Mesodermal cell (in vitro differentiated cells): Measurements from ENCODE around the gene LIPE. TPM values are rescaled to one million over a fixed set of nuclear protein-coding genes. Genes with fewer than 3 reads are reported as not detected.

Experiments
- H3K27ac ChIP-seq: 2 replicates; pipeline ENCODE4 v1.7.0; 2013; ENCODE audit warnings: mild to moderate bottlenecking, low read depth, low read length, moderate library complexity; ENCODE audit not compliant: severe bottlenecking
- H3K36me3 ChIP-seq: 2 replicates; pipeline ENCODE4 v1.7.1; 2013; ENCODE audit warnings: mild to moderate bottlenecking, low read length, moderate library complexity; ENCODE audit not compliant: control insufficient read depth, insufficient read depth
- H3K4me1 ChIP-seq: one replicate; pipeline ENCODE4 v1.7.1; 2013; ENCODE audit warnings: mild to moderate bottlenecking, low read length; ENCODE audit not compliant: insufficient read depth, control insufficient read depth, poor library complexity, severe bottlenecking
- H3K4me3 ChIP-seq: 2 replicates; pipeline ENCODE4 v1.7.0; 2013; ENCODE audit warnings: low read length, control low read depth, mild to moderate bottlenecking; ENCODE audit not compliant: insufficient read depth, poor library complexity, severe bottlenecking; ENCODE audit errors: extremely low read depth
- H3K9me3 ChIP-seq: 2 replicates; pipeline ENCODE4 v1.7.1; 2013; ENCODE audit warnings: mild to moderate bottlenecking, low read length, moderate library complexity; ENCODE audit not compliant: control insufficient read depth
- WGBS, 2 experiments: methylation state at CpG; one replicate each; pipeline ENCODE4 v1.1.5; 2013; ENCODE audit warnings: missing lambda C conversion rate in 2 of 2; ENCODE audit not compliant: insufficient coverage in 2 of 2; 5-methylcytosine and 5-hydroxymethylcytosine counted together
- polyA plus RNA-seq, 2 experiments: library from polyadenylated mRNA; stranded (reverse); fragments of 50-300 nt; gene quantifications; one replicate each; pipeline ENCODE4 v1.2.3, GENCODE V29; 2013

Gene LIPE, protein sequence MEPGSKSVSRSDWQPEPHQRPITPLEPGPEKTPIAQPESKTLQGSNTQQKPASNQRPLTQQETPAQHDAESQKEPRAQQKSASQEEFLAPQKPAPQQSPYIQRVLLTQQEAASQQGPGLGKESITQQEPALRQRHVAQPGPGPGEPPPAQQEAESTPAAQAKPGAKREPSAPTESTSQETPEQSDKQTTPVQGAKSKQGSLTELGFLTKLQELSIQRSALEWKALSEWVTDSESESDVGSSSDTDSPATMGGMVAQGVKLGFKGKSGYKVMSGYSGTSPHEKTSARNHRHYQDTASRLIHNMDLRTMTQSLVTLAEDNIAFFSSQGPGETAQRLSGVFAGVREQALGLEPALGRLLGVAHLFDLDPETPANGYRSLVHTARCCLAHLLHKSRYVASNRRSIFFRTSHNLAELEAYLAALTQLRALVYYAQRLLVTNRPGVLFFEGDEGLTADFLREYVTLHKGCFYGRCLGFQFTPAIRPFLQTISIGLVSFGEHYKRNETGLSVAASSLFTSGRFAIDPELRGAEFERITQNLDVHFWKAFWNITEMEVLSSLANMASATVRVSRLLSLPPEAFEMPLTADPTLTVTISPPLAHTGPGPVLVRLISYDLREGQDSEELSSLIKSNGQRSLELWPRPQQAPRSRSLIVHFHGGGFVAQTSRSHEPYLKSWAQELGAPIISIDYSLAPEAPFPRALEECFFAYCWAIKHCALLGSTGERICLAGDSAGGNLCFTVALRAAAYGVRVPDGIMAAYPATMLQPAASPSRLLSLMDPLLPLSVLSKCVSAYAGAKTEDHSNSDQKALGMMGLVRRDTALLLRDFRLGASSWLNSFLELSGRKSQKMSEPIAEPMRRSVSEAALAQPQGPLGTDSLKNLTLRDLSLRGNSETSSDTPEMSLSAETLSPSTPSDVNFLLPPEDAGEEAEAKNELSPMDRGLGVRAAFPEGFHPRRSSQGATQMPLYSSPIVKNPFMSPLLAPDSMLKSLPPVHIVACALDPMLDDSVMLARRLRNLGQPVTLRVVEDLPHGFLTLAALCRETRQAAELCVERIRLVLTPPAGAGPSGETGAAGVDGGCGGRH
- 5.0 TPM for polyA plus RNA-seq (2013, experiment 1 of 2)
- polyA plus RNA-seq (2013, experiment 2 of 2): 3.7 TPM

DNA sequence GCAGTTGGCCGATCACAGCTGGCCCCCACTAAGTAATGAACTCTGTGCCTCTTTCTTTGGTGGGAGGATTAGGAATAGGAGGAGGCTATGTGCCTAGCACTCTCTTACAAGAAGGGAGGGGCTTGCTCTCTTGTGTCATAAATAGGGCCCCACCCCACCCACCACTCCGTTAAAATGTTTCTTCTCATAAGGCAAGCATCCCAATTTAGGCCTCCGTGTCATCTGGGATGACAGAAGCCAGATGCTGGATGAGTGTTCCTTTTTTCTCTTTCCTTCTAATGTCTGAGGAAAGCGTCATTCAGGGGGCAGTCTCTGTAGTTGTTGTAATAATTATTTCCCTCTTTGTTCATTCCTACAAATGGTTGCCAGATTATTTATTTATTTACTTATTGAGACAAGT is at the start of gene LIPE:
Gene LIPE, minus strand, starts transcription at position 76 of the 400 bp plus-strand sequence. CDS start 239 bp downstream, outside the sequence.
- 80% methylated on average over 1 of the region's 4 CpGs; no CpG with 5 or more reads in 1 of the 2 experiments for WGBS, 2 experiments
- peaks cover 2% of the 10 kb centered on the region for H3K4me1 ChIP-seq
- H3K36me3 ChIP-seq: no peaks in the 10 kb centered on the region
- H3K4me3 ChIP-seq: no peak within 1 kb of the TSS
- no peak within 1 kb of the TSS for H3K27ac ChIP-seq
- no peaks in the 10 kb centered on the region for H3K9me3 ChIP-seq

DNA sequence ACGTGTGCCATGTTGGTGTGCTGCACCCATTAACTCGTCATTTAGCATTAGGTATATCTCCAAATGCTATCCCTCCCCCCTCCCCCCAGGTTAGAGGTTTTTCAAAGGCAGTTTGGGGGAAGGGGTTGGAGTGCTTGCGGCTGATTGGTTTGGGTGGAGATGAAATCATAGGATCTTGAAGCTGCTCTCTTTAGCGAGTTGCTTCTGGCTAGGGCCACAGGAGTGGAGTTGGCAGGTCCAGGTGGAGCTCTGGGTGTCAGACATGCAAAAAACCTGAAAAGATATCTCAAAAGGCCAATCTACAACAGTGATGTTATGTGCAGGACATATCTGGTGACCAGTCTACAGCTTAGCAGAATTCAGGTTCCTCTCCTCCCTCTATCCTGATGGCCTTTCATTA is 48.2 kb upstream of the LIPE start:
- WGBS, 2 experiments: 10% methylated on average over 1 of the region's 4 CpGs; no CpG with 5 or more reads in 1 of the 2 experiments
- Histone ChIP-seq H3K27ac (no peak overlapping the region), H3K9me3 (no peaks in the 10 kb centered on the region), H3K36me3 (no peaks in the 10 kb centered on the region), H3K4me3 (no peak overlapping the region), H3K4me1 (peaks cover 12% of the 10 kb centered on the region)

DNA sequence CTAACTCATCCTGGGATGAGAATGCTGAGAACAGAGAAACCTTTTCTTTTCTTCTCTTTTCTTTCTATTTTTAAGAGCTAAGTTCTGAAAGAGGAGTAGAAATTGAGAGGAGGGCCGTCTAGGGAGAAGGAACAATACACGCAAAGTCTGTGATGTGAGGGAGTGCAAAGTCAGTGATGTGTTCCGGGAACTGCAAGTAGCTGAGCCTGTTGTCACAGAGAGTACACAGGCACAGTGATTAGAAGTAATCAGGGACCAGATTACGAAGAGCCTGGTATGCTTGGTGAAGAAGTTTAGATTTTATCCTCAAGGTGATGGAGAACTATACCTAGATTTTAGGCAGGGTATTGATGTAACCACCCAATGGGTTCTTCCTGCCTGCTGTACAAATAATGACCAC is 47.6 kb upstream of the LIPE start:
- H3K36me3 ChIP-seq: no peaks in the 10 kb centered on the region
- H3K27ac ChIP-seq: no peak overlapping the region
- WGBS, 2 experiments: 52 to 61% methylated on average over 4 of the region's 4 CpGs
- H3K4me1 ChIP-seq: peaks cover 10% of the 10 kb centered on the region
- no peaks in the 10 kb centered on the region for H3K9me3 ChIP-seq
- H3K4me3 ChIP-seq: no peak overlapping the region

DNA sequence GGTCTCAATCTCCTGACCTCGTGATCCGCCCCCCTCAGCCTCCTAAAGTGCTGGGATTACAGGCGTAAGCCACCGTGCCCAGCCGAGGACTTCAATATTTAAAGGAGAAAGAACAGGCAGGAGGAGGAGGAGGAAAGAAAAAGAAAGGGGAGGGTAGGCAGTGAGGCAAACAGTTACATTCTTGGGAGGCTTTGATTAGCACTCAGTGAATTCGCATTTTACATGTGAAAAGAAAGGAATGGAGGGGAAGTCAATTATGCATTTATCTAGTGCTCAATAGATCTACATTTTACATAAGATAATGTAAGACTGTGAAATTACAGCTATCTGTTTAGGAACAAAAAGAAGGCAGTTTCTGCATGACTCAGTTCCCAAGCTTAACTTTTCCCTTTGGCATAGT is 46.5 kb upstream of the LIPE start:
- Histone ChIP-seq H3K4me1 (peaks cover 9% of the 10 kb centered on the region), H3K4me3 (no peak overlapping the region), H3K27ac (no peak overlapping the region), H3K9me3 (no peaks in the 10 kb centered on the region), H3K36me3 (no peaks in the 10 kb centered on the region)
- WGBS, 2 experiments: 27 to 30% methylated on average over 2 to 5 of the region's 6 CpGs

DNA sequence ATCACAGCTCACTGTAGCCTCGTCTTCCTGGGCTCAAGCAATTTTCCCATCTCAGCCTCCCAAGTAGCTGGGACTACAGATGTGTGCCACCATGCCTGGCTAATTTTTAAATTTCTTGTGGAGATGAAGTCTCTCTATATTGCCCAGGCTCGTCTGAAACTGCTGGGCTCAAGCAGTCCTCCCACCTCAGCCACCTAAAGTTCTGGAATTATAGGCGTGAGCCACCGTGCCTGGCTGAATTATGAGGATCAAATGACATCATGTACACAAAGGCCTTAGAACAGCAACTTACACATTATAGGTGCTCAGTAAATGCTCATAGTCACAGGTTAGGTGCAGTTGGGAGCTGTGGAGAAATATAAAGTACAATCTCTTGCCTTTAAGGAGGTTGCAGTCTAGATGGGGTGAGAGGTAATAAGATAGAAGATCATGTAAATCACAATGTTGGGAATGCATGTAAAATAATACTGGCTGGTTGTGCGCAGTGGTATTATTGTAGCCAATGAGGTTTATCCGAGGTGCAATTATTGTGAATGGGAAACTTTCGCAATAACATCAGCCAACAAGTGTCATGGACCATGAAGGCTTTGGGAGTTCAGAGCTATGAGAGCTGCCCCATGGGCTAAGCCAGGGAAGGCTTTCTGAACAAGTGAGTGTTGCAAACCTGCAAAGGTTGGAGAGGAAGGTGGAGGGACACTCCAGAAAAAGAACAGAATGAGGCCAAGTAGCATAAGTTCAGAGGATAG is 45.4 kb upstream of the LIPE start:
- H3K36me3 ChIP-seq: no peaks in the 10 kb centered on the region
- no peaks in the 10 kb centered on the region for H3K9me3 ChIP-seq
- H3K4me3 ChIP-seq: no peak overlapping the region
- 96 to 100% methylated on average over 3 to 5 of the region's 7 CpGs for WGBS, 2 experiments
- no peak overlapping the region for H3K27ac ChIP-seq
- peaks cover 10% of the 10 kb centered on the region for H3K4me1 ChIP-seq

DNA sequence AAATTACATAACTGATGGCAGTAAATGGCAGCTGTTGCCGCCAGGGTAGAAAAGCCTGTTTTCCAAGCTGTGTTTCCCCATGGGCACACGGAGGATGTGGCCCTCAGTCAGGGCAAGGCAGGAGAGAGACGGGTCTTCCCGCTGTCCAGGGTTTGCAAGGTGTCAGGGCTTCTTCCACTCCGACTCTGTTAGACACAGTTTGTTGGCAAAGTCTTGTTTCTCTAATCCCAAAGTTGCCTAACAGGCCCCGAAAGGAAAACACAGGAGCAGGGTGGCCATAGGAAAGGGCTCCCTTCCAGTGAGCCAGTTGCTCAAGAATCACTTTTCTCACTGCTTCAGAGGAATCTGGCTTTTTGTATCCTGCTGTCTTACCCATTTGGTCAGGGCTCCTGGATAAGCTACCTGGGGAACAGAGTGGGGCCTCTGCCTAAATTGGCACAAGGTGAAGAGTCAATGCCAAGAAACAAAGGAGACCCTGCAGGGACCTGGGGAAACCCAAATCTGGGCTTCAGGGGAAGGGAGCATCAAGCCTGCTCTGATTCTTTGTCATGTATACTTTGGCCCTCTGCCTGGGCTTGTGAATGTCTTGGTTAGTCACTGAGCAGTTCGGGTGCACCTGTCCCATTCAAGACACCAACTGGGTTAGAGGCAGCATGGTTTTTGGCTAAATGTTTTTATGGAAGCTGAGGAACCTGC is 44.5 kb upstream of the LIPE start:
- no peak overlapping the region for H3K27ac ChIP-seq
- WGBS, 2 experiments: 81 to 87% methylated on average over 6 to 7 of the region's 7 CpGs
- peaks cover 19% of the 10 kb centered on the region for H3K4me1 ChIP-seq
- H3K36me3 ChIP-seq: no peaks in the 10 kb centered on the region
- no peak overlapping the region for H3K4me3 ChIP-seq
- no peaks in the 10 kb centered on the region for H3K9me3 ChIP-seq

DNA sequence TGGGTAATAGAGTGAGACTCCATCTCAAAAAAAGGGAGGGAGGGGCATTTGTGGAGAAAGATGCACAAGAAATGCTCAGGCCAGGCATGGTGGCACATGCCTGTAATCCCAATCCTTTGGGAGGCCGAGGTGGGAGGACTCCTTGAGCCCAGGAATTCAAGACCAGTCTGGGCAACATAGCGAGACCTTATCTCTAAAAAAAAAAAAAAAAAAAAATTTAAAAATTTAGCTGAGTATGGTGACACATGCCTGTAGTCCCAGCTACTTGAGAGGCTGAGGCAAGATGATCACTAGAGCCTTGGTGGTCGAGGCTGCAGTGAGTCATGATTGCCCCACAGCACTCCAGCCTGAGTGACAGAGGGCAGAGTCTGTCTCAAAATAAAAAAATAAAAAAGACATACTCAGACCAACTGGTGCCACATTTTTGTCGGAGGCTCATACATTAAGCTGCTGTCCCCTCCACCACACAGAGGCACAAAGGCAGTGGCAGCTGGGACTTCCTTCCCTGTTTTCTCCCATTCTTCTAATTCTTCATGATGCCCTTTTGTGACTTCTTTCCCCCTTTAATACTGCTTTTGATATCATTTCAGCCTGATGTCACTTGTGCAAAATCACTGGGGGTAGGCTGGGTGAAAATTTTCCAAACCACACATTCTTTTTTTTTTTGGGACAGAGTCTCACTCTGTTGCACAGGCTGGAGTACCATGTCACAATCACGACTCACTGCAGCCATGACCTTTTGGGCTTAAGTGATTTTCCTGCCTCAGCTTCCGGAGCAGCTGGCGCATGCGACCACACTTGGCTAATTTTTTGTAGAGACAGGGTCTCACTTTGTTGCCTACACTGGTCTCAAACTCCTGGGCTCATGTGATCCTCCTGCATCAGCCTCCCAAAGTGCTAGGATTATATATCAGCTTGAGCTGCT is 42.4 kb upstream of the LIPE start:
- Histone ChIP-seq H3K36me3 (no peaks in the 10 kb centered on the region), H3K4me3 (no peak overlapping the region), H3K4me1 (peaks cover 30% of the 10 kb centered on the region), H3K9me3 (no peaks in the 10 kb centered on the region), H3K27ac (peak overlapping the region; percentile 88)
- WGBS, 2 experiments: 87 to 91% methylated on average over 6 to 7 of the region's 8 CpGs

DNA sequence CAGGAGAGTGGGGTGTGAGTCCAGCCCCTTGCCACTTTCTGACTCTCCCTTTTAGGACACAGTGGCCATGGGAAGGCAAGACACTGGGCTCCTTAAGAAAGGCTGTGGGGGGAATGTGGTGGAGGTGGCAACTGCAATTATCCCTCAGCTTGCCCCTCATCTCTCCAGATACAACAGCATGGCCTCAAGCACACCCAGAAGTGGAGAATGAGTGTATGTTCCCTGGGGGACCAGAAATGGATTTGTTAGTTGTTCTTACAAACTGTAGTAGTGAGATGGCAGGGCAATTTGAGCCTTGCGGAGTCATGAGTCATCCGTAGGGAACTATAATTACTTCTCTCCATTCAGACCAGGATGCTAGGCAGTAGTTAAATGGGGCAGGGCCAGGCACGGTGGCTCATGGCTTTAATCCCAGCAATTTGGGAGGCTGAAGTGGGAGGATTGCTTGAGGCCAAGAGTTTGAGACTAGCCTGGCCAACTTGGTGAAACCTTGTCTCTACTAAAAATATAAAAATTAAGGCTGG is 41.1 kb upstream of the LIPE start:
- 43 to 60% methylated on average over 1 of the region's 3 CpGs for WGBS, 2 experiments
- H3K4me1 ChIP-seq: peaks cover 30% of the 10 kb centered on the region
- H3K36me3 ChIP-seq: no peaks in the 10 kb centered on the region
- no peaks in the 10 kb centered on the region for H3K9me3 ChIP-seq
- peak overlapping the region; percentile 70 for H3K27ac ChIP-seq
- no peak overlapping the region for H3K4me3 ChIP-seq

DNA sequence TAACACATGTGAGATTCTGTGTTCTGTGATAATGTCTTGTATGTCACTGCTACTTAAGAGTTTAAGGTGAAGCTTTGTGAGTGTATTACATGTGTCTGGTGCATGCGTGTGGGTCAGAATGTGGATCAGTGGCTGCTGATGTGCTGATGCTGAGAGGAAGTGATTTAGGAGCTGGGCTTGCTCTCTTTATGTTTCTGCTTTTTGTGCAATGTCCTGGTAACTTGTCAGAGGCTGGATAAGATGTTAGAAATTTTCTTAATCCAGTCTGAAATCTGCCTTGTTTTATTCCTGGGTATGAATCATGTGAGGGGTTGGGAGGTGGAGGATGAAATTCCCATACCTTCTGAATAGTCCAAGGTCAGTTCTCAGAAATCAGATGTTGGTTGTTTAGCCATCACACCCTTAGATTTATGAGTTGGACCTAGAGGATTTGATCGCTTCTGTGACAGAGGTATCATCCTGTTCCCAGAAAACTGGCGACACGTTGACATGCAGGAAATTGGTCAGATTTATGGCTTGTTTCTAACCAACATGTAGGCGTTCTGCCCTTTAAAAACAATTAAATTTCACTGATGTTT is 40.1 kb upstream of the LIPE start:
- WGBS, 2 experiments: 86 to 90% methylated on average over 5 of the region's 5 CpGs
- Histone ChIP-seq H3K9me3 (no peaks in the 10 kb centered on the region), H3K27ac (no peak overlapping the region), H3K4me1 (peaks cover 27% of the 10 kb centered on the region), H3K4me3 (no peak overlapping the region), H3K36me3 (no peaks in the 10 kb centered on the region)
